Esophagus muscularis mucosa (tissue), 4 donors: ENCODE measurements around the gene HINT1.

Experiments used
- CTCF ChIP-seq, 3 experiments: fragments of 200-600 bp in 2 of 3; fragments of 450-650 bp in 1 of 3; sonication (generic) in 2 of 3; IDR thresholded peaks; one replicate each; pipeline ENCODE4 v1.5.1; 2017 to 2019; ENCODE audit warnings: antibody characterized with exemption in 3 of 3, mild to moderate bottlenecking in 2 of 3, moderate library complexity in 1 of 3
- EP300 ChIP-seq: sonication (generic); formaldehyde crosslinking; IDR thresholded peaks from one replicate; pipeline ENCODE4 v1.6.1; 2017; ENCODE audit warnings: antibody characterized with exemption
- POLR2A ChIP-seq: fragments of 450-650 bp; IDR thresholded peaks from one replicate; pipeline ENCODE4 v1.6.1; 2017; ENCODE audit warnings: antibody characterized with exemption, moderate library complexity, mild to moderate bottlenecking, low read depth
- POLR2AphosphoS5 ChIP-seq, 2 donors: sonication (generic); formaldehyde crosslinking; IDR thresholded peaks; one replicate each; pipeline ENCODE4 v1.6.1; 2017; ENCODE audit warnings: antibody characterized with exemption in 2 of 2

GRCh38 chr5:131142970-131143617 lies 22.0 kb downstream of the HINT1 start:
- no peak for TF ChIP-seq POLR2AphosphoS5 (IDR thresholded peaks at IDR 0.05)
- no peak for TF ChIP-seq CTCF (IDR thresholded peaks at IDR 0.05)
- TF ChIP-seq POLR2A: no peak
- TF ChIP-seq EP300: no peak
